HUES64 (cell line): ENCODE measurements around the gene DOCK10.

Experiments used
- H3K27ac ChIP-seq: 2 replicates; pipeline ENCODE4 v1.7.0; 2013; ENCODE audit warnings: low read depth, low read length, inconsistent platforms
- H3K27me3 ChIP-seq: 2 replicates; pipeline ENCODE4 v1.6.1; 2013; ENCODE audit warnings: mild to moderate bottlenecking, low read length; ENCODE audit not compliant: insufficient read depth
- H3K36me3 ChIP-seq: 2 replicates; pipeline ENCODE4 v1.6.1; 2013; ENCODE audit warnings: mild to moderate bottlenecking, low read length; ENCODE audit not compliant: insufficient read depth
- H3K4me1 ChIP-seq: 2 replicates; pipeline ENCODE4 v1.6.1; 2013; ENCODE audit warnings: mild to moderate bottlenecking, low read length, moderate library complexity; ENCODE audit not compliant: insufficient read depth
- H3K4me3 ChIP-seq: 2 replicates; pipeline ENCODE4 v1.5.1; 2013; ENCODE audit warnings: mild to moderate bottlenecking, low read length, moderate library complexity
- H3K9ac ChIP-seq: 2 replicates; pipeline ENCODE4 v1.6.1; 2013; ENCODE audit warnings: mild to moderate bottlenecking, low read depth, low read length
- H3K9me3 ChIP-seq: 2 replicates; pipeline ENCODE4 v1.6.1; 2013; ENCODE audit warnings: low read depth, low read length; ENCODE audit not compliant: insufficient read depth
- WGBS: fragments of 150-250, 120-280 bp; methylation state at CpG from one replicate; pipeline ENCODE4 v1.1.7; 2013; ENCODE audit warnings: missing lambda C conversion rate; 5-methylcytosine and 5-hydroxymethylcytosine counted together

Gene DOCK10

DNA sequence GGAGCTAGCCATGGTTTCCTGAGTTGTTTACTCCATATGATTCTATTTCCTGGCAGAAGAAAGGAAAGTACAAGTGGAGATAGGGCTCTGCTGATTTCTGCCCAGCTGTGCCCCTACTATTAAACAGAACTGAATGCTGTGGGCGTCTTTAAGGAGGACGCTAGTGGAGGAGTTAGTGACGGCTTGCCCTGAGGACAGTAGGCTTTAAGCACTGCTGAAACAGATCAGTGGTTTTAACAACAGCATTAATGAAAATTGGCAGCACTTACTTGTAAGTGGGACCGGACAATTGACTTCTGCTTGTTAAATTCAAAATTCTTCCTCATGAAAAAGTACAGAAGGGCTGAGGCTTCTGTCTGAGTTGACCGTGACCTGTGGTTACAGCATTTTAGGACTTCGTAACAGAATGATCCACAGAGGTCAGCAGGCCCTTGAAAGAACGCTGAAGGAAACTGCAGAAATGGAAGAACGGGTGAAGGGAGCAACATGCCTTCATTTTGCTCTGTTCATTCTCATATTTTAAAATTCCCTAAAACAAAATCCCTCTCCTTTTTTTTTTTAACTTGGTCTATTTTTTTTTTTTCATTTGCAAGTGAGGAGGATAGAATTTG, 245.5 kb downstream of the DOCK10 start:
- no peaks in the 10 kb centered on the region for H3K4me1 ChIP-seq
- H3K36me3 ChIP-seq = no peaks in the 10 kb centered on the region
- H3K27ac ChIP-seq = no peak overlapping the region
- no peaks in the 10 kb centered on the region for H3K9me3 ChIP-seq
- 89% methylated on average over 8 of the region's 8 CpGs for WGBS
- no peak overlapping the region for H3K9ac ChIP-seq
- H3K4me3 ChIP-seq = no peak overlapping the region
- H3K27me3 ChIP-seq = no peaks in the 10 kb centered on the region

DNA sequence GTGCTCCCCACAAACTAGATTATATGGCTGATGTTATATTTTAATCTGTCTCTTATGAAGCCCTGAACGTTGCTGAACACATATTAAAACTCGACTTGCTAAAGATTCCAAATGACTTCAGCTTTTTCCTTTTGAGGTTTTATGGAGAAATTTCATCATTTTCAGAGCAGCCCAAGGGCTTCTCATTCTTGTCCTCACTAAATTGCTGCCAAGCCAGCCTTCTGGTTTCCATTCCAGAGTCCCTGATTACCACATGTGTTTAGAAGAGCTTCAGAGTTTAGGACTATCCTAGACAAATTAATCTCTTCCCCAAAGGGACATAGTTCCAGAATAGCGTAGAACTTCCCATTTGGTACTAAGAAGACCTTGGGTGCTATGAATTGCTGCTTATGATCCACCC, 248.3 kb downstream of the DOCK10 start:
- H3K9ac ChIP-seq = no peak overlapping the region
- H3K27ac ChIP-seq = no peak overlapping the region
- H3K36me3 ChIP-seq = no peaks in the 10 kb centered on the region
- H3K27me3 ChIP-seq = no peaks in the 10 kb centered on the region
- no peaks in the 10 kb centered on the region for H3K4me1 ChIP-seq
- H3K9me3 ChIP-seq = no peaks in the 10 kb centered on the region
- no peak overlapping the region for H3K4me3 ChIP-seq
- 97% methylated on average over 3 of the region's 3 CpGs for WGBS

DNA sequence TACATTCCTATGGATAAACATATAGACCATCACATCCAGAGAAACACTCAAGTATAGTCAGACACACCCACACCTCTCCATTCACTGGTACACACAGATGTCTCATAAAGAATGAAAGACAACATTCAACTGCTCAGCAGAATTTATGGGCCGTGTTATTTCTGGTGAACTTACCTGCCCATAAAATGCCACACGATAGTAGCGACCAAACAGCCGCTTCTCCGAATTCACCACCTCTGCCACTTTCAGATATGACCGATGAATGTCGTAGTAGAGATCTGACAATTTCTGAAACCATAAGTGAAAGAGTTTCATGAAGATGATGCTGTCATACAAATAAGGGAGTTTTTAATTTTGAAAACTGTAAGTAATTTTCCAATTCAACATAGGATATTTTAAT, 255.4 kb downstream of the DOCK10 start:
- Histone ChIP-seq H3K9me3 (no peaks in the 10 kb centered on the region), H3K36me3 (no peaks in the 10 kb centered on the region), H3K27ac (no peak overlapping the region), H3K27me3 (no peaks in the 10 kb centered on the region), H3K4me3 (no peak overlapping the region), H3K9ac (no peak overlapping the region), H3K4me1 (no peaks in the 10 kb centered on the region)
- WGBS = 98% methylated on average over 7 of the region's 7 CpGs

DNA sequence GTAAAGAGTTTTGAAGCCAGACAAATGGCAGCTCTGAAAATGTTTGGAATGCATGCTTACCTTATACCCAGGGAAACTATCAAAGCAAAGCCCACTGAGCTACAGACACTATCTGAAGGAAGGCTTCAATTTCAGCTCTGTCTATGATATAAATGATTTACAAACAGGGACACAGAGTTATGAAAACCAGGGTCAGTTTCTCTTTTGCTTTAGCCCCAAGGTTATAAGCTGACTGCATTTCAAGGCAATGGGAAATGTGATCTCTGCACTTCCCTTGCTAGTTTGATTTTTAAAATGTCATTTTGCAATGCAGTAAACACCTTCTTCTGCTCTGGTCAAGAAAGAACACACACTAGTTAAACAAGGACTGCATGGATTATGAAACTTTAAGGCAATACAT, 260.9 kb downstream of the DOCK10 start:
- Histone ChIP-seq H3K36me3 (no peaks in the 10 kb centered on the region), H3K27ac (no peak overlapping the region), H3K4me3 (no peak overlapping the region), H3K9ac (no peak overlapping the region), H3K27me3 (no peaks in the 10 kb centered on the region), H3K9me3 (no peaks in the 10 kb centered on the region), H3K4me1 (no peaks in the 10 kb centered on the region)

DNA sequence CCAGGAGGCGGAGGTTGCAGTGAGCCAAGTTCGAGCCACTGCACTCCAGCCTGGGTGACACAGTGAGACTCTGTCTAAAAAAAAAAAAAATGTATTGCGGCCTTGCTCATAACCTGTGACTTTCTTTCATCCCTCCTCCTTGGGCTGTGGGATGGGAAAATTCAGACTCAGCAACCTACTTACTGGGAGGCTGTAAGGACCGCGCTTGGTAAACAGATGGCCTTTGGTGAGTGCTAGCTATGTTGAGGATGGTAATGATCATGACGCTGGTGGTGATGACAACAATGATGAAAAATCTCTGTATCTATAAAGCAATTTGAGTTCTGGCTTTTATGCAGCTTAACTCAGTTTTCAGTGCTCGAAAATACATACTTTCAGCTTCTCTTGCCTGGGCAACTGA, 261.4 kb downstream of the DOCK10 start:
- Histone ChIP-seq H3K4me1 (no peaks in the 10 kb centered on the region), H3K27ac (no peak overlapping the region), H3K36me3 (no peaks in the 10 kb centered on the region), H3K9me3 (no peaks in the 10 kb centered on the region), H3K9ac (no peak overlapping the region), H3K4me3 (no peak overlapping the region), H3K27me3 (no peaks in the 10 kb centered on the region)
- WGBS = 94% methylated on average over 6 of the region's 7 CpGs

DNA sequence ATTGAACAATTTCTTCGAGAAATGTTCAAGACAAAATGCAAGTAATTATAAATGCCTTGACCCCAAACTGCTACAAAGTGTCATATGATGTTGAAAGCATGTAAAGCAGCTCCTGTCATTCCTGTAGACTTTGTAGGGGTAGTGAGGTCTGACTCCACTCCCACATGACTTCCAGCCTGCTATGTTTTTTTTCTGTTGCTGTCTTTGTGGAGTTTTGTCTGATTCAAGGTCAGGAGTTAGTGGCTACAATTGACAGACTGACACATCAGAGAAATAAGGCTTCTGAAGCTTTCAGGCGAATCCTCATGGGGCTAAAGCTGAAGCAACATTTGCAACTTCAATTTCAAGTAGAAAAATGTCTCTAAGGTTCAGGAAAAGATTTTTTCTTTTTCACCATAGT, 262.2 kb downstream of the DOCK10 start:
- Histone ChIP-seq H3K27me3 (no peaks in the 10 kb centered on the region), H3K9me3 (no peaks in the 10 kb centered on the region), H3K27ac (no peak overlapping the region), H3K4me3 (no peak overlapping the region), H3K4me1 (no peaks in the 10 kb centered on the region), H3K36me3 (no peaks in the 10 kb centered on the region), H3K9ac (no peak overlapping the region)
- WGBS = 96% methylated on average over 2 of the region's 2 CpGs

DNA sequence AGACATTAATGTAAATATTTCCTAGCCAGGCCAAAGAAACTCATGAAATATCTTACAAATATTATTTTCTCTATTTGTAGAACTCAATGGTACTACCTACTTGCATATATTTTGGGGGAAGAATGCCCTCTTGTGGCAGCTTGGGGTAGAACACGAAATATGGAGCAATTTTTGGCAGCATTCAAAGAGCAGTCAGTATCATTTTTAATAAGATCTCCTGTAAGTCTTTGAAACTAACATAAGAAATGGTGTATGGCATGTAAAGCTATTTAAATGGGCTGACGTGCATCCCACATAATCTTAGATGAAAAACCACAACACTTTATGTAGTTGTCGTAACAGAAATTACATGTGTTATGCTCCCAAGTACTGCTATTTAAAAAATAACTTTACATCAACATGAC, 263.8 kb downstream of the DOCK10 start:
- WGBS = 39% methylated on average over 3 of the region's 3 CpGs
- H3K9ac ChIP-seq = no peak overlapping the region
- H3K36me3 ChIP-seq = no peaks in the 10 kb centered on the region
- H3K27me3 ChIP-seq = no peaks in the 10 kb centered on the region
- H3K27ac ChIP-seq = no peak overlapping the region
- H3K4me3 ChIP-seq = no peak overlapping the region
- H3K9me3 ChIP-seq = no peaks in the 10 kb centered on the region
- no peaks in the 10 kb centered on the region for H3K4me1 ChIP-seq

DNA sequence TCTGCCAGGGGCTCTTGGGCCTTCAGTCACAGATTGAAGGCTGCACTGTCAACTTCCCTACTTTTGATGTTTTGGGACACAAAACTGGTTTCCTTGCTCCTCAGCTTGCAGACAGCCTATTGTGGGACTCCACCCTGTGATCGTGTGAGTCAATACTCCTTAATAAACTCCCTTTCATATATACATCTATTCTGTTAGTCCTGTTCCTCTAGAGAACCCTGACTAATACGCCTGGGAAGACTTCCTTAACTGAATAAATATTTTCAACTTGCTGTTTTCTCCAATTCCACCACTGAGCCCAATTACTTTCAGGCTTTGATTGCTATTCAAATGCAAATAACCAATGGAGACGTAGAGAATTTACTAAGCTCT, 264.7 kb downstream of the DOCK10 start:
- Histone ChIP-seq H3K4me3 (no peak overlapping the region), H3K27ac (no peak overlapping the region), H3K9ac (no peak overlapping the region), H3K36me3 (no peaks in the 10 kb centered on the region), H3K4me1 (no peaks in the 10 kb centered on the region), H3K27me3 (no peaks in the 10 kb centered on the region), H3K9me3 (no peaks in the 10 kb centered on the region)
- WGBS = 70% methylated on average over 3 of the region's 3 CpGs

DNA sequence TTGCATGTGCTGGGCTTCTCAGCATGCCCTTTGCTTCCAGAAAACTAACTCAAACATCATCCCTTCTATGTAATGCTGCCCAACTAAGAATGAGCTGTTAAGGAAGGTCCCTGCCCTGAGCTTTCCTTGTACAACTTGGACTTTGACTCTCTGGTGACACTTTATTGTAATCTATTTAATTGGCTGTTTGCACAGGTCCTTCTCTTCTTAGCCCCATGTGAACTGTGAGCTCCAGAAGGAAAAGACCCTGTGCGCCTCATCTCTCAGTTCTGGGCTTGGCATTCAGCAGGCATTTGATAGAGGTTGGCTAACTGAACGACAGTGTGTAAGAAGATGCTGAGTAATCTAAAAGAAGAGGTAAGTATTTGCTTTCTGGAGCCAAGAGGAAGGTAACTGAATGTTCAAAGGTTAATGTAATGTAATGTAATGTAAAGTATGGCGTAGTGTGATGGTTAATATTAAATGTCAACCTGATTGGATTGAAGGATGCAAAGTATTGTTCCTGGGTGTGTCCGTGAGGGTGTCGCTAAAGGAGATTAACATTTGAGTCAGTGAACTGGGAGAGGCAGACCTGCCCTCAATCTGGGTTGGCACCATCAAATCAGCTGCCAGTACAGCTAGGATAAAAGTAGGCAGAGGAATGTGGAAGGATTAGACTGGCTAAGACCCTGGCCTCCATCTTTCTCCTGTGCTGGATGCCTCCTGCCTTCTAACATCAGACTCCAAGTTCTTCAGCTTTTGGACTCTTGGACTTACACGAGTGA, 265.3 kb downstream of the DOCK10 start:
- no peak overlapping the region for H3K9ac ChIP-seq
- H3K9me3 ChIP-seq = no peaks in the 10 kb centered on the region
- H3K27ac ChIP-seq = no peak overlapping the region
- no peaks in the 10 kb centered on the region for H3K27me3 ChIP-seq
- H3K36me3 ChIP-seq = no peaks in the 10 kb centered on the region
- 94% methylated on average over 6 of the region's 6 CpGs for WGBS
- H3K4me1 ChIP-seq = no peaks in the 10 kb centered on the region
- H3K4me3 ChIP-seq = no peak overlapping the region

DNA sequence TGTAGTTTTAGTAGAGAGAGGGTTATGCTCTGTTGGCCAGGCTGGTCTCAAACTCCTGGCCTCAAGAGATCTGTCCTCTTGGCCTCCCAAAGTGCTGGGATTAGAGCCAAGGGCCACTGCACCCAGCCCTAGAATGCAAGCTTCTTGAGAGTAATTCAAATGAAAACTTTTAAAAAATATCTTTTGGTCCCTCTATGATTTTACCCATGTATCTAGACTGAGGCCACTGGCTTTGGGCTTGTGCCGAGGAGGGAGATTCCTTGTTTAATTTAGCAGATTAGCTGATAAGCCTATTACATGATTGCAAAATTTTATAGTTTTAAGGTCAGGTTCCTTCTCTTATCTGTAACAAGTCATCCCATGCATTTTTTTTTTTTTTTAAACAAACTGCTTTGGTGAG, 266.6 kb downstream of the DOCK10 start:
- Histone ChIP-seq H3K4me1 (no peaks in the 10 kb centered on the region), H3K9me3 (no peaks in the 10 kb centered on the region), H3K36me3 (no peaks in the 10 kb centered on the region), H3K9ac (no peak overlapping the region), H3K4me3 (no peak overlapping the region), H3K27me3 (no peaks in the 10 kb centered on the region), H3K27ac (no peak overlapping the region)
- WGBS = 100% methylated on average over 1 of the region's 1 CpG

DNA sequence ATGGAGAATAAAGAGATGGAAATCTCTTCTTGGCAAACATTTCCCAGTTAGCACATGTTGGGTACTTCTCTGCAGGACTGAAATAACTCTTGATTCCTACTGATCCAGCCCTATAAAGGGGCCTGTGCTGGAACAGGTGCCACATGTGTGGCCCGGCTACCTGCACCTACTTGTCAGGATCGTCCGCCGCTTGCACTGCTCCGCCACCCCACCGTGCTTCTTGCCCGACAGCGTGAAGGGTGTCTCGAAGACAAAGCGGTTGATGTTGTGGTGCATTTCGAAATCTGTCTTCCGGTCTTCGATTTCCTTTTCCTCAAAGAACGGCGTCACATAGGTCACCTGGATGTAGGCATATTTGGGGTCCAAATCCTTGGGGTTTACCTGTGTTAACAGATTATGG, 267.5 kb downstream of the DOCK10 start:
- WGBS = 97% methylated on average over 15 of the region's 15 CpGs
- no peaks in the 10 kb centered on the region for H3K36me3 ChIP-seq
- H3K4me1 ChIP-seq = no peaks in the 10 kb centered on the region
- no peaks in the 10 kb centered on the region for H3K9me3 ChIP-seq
- no peak overlapping the region for H3K27ac ChIP-seq
- H3K27me3 ChIP-seq = no peaks in the 10 kb centered on the region
- H3K4me3 ChIP-seq = no peak overlapping the region
- H3K9ac ChIP-seq = no peak overlapping the region

DNA sequence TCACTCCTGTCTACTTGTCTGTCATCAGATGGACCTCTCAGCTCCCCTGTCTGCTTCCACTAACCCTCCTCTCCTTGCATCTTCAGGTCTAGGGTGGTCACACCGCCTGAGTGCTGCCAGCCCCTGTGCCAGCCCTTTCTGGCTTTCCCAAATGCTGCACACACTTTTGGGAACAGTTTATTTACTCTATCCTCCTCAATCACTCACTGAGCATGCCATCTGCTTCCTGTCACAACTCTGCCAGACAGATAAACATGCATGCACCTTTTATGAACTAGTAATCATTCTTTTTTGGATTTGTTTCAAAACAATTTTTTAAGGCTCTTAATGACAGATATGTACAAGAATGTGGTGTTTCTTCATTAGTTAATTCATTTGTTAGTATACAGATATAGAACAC, 269.8 kb downstream of the DOCK10 start:
- WGBS = 94% methylated on average over 1 of the region's 1 CpG
- Histone ChIP-seq H3K4me1 (no peaks in the 10 kb centered on the region), H3K27me3 (no peaks in the 10 kb centered on the region), H3K9me3 (no peaks in the 10 kb centered on the region), H3K9ac (no peak overlapping the region), H3K27ac (no peak overlapping the region), H3K36me3 (no peaks in the 10 kb centered on the region), H3K4me3 (no peak overlapping the region)
